ENCODE measurements around the gene ILKAP. TPM values are rescaled to one million over a fixed set of nuclear protein-coding genes. Genes with fewer than 3 reads are reported as not detected.

ILKAP gene
- polyA plus RNA-seq, 1 experiment: 31.1 TPM

DNA sequence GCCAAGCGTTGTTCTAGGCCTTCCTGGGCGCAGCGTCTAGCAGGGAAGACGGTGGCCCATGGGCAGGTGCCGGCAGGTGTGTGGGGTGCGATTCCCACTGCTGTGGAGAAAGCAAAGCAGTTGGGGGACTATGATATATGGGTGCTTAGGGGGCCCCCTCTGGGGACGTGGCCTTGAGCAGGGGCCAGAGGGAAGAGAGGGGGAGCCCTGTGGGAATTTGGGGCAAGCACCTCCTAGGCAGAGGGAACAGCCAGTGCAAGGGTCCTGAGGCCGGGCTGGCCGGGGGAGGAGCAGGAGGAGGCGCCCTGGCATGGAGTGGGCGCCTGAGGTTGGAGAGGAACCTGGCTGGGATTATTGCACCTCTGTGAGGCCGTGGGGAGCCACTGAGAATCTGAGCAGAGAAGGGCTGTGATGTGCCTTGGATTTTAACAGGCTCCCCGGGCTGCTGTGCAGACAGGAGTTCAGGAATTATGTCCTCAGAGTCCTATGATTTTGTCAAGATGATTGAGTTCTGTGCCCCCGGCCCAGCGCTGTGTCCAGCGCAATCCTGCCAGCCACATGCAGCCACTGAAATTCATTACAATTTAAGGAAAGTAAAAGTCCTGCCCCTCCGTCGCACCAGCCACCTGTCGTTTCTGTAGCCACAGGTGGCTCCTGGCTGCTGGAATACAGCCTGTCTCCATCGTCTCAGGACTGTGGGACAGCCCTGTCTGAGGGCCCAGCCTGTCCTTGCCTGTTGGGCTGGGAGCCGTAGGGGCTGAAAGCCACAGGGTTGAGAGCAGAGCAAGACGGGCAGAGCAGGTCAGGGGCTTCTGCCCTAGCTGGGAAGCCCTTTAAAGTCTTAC lies 74.1 kb downstream of the ILKAP start:
- DNase-seq (ENCODE audit: low read depth): no peak
- H3K27me3 ChIP-seq (ENCODE audit: control insufficient read depth, insufficient read depth, low read length): no peaks in the 10 kb centered on the region
- no peaks in the 10 kb centered on the region for H3K36me3 ChIP-seq (ENCODE audit: control insufficient read depth, insufficient read depth, low read length)
- POLR2A ChIA-PET: no interaction called here
- no peak overlapping the region for H3K4me3 ChIP-seq (ENCODE audit: low read depth, low read length)
- TF ChIP-seq, protein P1, sequence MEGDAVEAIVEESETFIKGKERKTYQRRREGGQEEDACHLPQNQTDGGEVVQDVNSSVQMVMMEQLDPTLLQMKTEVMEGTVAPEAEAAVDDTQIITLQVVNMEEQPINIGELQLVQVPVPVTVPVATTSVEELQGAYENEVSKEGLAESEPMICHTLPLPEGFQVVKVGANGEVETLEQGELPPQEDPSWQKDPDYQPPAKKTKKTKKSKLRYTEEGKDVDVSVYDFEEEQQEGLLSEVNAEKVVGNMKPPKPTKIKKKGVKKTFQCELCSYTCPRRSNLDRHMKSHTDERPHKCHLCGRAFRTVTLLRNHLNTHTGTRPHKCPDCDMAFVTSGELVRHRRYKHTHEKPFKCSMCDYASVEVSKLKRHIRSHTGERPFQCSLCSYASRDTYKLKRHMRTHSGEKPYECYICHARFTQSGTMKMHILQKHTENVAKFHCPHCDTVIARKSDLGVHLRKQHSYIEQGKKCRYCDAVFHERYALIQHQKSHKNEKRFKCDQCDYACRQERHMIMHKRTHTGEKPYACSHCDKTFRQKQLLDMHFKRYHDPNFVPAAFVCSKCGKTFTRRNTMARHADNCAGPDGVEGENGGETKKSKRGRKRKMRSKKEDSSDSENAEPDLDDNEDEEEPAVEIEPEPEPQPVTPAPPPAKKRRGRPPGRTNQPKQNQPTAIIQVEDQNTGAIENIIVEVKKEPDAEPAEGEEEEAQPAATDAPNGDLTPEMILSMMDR (IDR thresholded peaks at IDR 0.05; ENCODE audit: insufficient read depth, low read depth, low read length): no peak
- CTCF ChIA-PET: no interaction called here

- TF ChIP-seq, protein P1 (IDR thresholded peaks at IDR 0.05; ENCODE audit: insufficient read depth, low read depth, low read length): no peak
- DNase-seq (ENCODE audit: low read depth): no peak
- H3K36me3 ChIP-seq (ENCODE audit: control insufficient read depth, insufficient read depth, low read length): no peaks in the 10 kb centered on the region
- POLR2A ChIA-PET: no interaction called here
- H3K27me3 ChIP-seq (ENCODE audit: control insufficient read depth, insufficient read depth, low read length): no peaks in the 10 kb centered on the region
- H3K4me3 ChIP-seq (ENCODE audit: low read depth, low read length): no peak overlapping the region
- CTCF ChIA-PET: no interaction called here
Observed at GRCh38 chr2:238128534-238129001, 74.9 kb downstream of the ILKAP start.

DNA sequence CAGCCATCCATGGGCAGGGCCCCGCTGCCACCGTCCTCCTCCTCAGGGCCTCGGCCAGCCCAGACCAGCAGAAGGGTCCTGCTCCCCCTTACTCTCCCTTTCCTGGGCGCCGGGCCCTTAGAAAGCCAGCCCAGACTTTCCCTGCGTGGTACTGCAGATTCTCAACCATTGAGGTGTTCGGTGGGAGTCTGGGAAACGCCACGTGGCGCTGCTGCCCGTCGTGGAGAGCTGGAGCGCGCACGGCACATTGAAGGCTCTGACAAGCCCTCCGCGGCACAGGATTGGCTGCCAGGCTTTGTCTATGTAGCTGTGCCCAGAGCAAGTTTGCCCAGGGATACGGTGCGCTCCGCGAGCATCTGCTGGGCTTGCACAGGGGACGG lies 75.4 kb downstream of the ILKAP start:
- no peaks in the 10 kb centered on the region for H3K27me3 ChIP-seq (ENCODE audit: control insufficient read depth, insufficient read depth, low read length)
- POLR2A ChIA-PET: no interaction called here
- TF ChIP-seq, protein P1 (IDR thresholded peaks at IDR 0.05; ENCODE audit: insufficient read depth, low read depth, low read length): no peak
- H3K4me3 ChIP-seq (ENCODE audit: low read depth, low read length): peak overlapping the region; percentile 20
- CTCF ChIA-PET: no interaction called here
- DNase-seq (ENCODE audit: low read depth): no peak
- H3K36me3 ChIP-seq (ENCODE audit: control insufficient read depth, insufficient read depth, low read length): no peaks in the 10 kb centered on the region

DNA sequence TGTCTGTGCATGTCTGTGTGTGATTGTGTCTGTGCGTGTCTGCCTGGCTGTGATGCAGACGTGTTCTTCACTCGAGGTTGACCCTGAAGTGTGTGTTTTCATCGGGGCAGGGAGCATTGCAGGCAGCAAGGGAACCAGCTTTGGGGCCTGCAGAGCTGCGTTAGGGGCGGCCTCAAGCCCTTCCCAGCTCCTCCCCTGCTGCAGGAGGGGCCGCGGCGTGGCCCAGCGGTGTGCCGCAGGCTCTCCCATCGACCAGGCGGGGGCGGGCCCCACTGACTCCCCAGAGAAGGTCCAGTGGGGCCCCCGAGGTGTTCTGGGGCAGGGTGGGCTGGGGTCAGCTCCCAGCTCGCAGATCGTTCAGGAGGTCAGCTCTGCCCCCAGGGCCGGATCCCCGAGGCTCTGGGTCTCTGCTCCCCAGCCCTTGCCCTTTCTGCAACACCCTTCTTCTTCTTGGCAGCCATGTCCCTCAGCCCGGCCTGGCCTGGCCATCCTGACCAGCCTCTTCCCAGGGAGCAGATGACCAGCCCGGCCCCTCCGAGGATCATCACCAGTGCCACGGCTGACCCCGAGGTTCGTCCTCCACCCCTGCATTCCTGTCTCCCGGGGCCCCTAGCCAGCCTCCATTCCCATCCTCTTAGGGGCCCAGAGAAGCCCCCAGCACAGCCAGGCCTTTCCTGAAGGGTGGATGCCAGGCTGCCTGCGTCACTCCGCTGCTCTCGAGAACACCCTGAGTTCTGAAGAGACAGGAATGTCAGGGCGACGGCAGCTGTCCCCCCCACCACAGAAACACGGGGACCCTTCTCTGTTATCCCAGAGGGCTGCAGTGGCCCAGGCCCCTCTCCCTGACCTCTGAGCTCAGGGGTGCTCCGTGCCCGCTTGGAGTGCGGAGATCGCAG lies 76.1 kb downstream of the ILKAP start:
- no peaks in the 10 kb centered on the region for H3K27me3 ChIP-seq (ENCODE audit: control insufficient read depth, insufficient read depth, low read length)
- DNase-seq (ENCODE audit: low read depth): no peak
- ChIA-PET CTCF (interaction anchor here (0.6 to 1.0 kb wide), 3 partner anchors 11 to 182 kb away, joined by 3 to 5 read pairs (median 4); partner anchors contain the start of gene KLHL30), POLR2A (no interaction called here)
- H3K4me3 ChIP-seq (ENCODE audit: low read depth, low read length): peak overlapping the region; percentile 20
- H3K36me3 ChIP-seq (ENCODE audit: control insufficient read depth, insufficient read depth, low read length): no peaks in the 10 kb centered on the region
- TF ChIP-seq, protein P1 (IDR thresholded peaks at IDR 0.05; ENCODE audit: insufficient read depth, low read depth, low read length): peak; percentile 52

GRCh38 chr2:238126775-238127164 lies 76.7 kb downstream of the ILKAP start:
- CTCF ChIA-PET: interaction anchor here (0.6 to 1.0 kb wide), 3 partner anchors 11 to 181 kb away, joined by 3 to 5 read pairs (median 4); partner anchors contain the start of gene KLHL30
- no peaks in the 10 kb centered on the region for H3K27me3 ChIP-seq (ENCODE audit: control insufficient read depth, insufficient read depth, low read length)
- no peaks in the 10 kb centered on the region for H3K36me3 ChIP-seq (ENCODE audit: control insufficient read depth, insufficient read depth, low read length)
- TF ChIP-seq, protein P1 (IDR thresholded peaks at IDR 0.05; ENCODE audit: insufficient read depth, low read depth, low read length): no peak
- DNase-seq (ENCODE audit: low read depth): no peak
- H3K4me3 ChIP-seq (ENCODE audit: low read depth, low read length): no peak overlapping the region
- POLR2A ChIA-PET: no interaction called here
